HG03354 (cell line): ENCODE measurements around the gene HMGN1.
"Not testable (repeated sequence)": the region's sequence is repeated elsewhere in the genome, so short reads cannot be mapped to it uniquely, and the experiment has no call there.

Experiments
- ATAC-seq: cut with Tn5 transposase; IDR thresholded peaks from one replicate; pipeline ENCODE4 v1.9.1; 2021; ENCODE audit warnings: mild to moderate bottlenecking; ENCODE audit not compliant: unreplicated experiment, poor library complexity, severe bottlenecking

Gene HMGN1, protein sequence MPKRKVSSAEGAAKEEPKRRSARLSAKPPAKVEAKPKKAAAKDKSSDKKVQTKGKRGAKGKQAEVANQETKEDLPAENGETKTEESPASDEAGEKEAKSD

DNA sequence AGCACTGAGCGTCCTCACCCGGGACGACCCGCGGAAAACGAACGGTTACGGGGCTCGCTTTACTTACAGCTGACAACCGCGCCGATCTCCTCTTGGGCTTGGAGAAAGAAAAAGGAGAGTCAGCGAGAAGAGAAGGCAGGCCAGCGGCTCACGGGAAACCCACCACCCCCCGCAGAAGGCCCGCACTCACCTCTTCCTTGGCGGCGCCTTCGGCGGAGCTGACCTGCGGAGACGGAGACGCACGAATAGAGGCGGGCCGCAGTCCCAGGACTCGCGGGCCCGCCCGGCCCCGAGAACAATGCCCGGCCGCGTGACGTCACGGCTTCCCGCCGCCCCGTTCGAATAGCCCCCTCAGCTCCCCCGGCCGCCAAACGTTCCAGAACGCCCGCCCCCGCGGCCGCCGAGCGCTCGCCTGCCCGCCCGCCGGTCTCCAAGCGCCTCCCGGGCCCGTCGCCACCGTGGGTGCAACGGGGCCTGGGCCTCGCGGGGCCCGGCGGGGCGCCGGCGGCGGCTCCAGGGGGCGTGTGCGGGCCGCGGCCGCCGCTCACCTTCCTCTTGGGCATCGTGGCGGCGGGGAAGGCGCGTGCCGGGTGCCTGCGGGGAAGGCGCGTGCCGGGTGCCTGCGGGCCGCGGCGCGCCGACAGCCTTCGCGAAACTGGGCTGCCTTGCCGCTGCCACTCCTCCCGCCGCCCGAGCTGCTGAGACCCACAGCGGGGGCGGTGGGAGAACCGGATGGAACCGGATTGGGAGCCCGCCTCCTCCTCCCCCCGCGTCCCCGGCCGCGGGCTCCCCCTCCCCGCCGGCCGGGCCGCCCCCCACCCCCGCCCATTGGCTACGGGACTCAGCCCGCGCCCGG, at the start of gene HMGN1:
TSS of gene HMGN1 (minus strand) at position 734 of the 856 bp plus-strand sequence. CDS start at position 563, 171 bp downstream.
- ATAC-seq, result peak; percentile 63

DNA sequence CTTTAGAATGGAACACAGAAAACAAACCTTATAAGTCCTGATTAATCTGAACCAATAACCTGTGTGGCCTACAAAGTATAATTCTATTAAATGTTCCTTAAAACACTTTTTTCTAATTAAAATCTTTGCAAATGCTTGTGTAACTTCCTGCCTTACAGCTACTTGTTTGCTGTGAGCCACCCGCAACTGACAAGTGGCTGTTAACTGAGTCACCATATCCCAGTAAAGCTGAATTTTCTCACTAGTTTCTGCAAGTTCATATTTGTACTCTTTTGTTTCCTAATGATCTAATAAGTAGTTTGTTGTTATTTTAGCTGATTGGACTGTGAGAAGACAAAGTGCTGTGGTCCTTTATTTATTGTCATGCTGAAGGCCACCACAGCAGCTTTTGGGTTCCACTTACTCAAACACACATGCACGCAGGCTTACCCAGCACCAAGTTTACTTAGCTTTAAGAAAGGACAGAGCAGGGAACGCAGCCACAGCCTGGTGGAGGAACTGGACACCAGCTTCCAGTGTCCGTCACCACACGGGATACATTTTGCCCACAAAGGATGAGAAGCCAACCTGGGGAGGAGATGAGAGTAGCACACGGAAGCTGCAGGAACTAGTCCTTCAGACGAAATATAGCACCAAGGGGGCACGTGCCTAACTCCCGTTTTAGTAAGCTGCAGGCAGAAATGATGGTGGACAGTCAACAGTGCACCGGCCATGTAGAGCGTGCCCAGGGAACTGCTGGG, 48.9 kb upstream of the HMGN1 start:
- ATAC-seq, result no peak

DNA sequence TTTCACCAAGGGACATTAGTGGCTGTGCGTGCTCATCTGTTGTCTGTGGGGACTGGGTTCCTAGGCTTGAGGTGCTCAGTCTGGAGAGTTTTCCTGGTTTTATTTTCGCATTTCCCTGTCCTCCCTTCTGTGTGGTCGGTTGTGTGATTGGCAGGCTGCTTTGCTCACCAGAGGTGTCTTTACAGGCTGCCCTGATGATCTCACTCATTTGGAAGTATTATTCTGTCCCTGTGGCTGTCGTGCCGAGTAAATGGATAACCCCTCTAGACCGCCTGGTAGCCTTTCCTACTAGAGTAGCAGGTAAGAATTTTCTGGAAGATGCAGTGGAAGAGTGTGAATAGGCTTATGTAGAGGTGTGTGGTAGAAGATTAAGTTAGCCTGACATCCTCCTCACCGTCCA, 44.1 kb upstream of the HMGN1 start:
- no peak for ATAC-seq

DNA sequence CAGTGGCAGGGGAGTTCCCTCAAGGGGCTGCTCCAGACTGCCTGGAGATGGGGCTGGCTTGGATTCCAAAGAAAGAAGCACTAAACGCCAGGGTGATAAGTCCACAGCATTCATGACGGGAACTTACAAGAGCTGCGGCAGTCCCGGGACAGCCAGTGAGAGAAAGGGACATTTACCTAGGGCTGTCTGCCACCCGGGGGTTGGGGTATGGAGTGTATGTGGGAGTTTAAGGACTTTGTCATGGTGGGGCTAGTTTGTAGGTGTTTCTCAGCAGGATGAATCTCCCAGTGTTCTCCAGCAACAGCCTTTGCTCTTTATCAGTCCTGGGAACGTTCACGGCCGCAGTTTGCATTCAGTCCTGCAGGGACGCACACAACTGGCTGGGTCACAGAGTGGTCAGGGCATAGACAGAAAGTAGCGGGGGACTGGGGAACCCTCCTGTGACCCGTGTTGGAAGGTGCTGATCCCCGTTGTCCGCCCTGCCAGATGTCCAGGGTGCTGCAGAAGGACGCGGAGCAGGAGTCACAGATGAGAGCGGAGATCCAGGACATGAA, 41.4 kb upstream of the HMGN1 start:
- no peak for ATAC-seq

DNA sequence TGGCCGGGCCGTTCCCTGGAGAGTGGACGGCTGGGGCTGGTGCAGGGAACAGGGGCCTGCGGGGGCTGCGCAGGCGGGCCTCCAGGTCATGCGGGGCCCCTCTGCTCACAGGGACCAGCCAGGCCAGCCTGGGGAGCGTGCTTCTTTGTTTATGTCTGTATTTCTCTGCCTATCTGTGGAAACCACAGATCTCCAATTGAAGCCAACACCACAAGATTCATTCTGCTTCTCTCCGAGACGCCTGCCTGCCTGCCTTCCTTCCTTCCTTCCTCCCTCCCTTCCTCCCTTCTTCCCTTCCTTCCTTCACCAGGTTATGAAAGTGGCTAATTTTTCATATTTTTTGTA, 39.9 kb upstream of the HMGN1 start:
- peak; percentile 20 for ATAC-seq

DNA sequence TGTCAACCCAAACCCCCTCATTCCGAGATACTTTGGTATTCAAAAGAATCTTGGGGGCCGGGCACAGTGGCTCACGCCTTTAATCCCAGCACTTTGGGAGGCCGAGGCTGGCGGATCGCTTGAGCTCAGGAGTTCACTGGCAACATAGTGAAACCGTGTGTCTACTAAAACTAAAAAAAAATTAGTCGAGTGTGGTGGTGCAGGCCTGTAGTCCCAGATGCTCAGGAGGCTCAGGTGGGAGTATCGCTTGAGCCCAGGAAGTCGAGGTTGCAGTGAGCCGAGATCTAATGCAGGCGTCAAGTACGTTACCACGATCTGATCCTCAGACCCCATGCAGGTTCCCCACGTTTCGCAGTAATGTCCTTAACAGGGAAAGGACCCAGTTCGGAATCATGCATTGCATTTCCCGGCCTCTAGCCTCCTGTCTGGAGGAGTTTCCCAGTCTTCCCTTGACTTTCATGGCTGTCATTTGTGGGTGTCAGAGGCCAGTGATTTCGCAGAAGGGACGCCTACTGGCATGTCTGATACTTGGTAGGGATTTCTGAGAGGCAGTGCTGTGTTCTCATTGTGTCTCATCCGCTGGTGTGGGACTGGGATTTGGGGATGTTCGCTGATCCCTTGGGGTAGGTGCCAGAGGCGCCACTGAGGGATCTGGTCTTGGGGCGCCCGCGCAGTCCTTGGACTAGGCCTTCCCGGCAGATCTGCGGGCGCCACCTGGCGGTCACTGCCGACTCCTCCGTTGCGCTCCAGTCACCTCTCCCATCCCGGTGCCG, 39.3 kb upstream of the HMGN1 start:
- peak; percentile 72 for ATAC-seq

DNA sequence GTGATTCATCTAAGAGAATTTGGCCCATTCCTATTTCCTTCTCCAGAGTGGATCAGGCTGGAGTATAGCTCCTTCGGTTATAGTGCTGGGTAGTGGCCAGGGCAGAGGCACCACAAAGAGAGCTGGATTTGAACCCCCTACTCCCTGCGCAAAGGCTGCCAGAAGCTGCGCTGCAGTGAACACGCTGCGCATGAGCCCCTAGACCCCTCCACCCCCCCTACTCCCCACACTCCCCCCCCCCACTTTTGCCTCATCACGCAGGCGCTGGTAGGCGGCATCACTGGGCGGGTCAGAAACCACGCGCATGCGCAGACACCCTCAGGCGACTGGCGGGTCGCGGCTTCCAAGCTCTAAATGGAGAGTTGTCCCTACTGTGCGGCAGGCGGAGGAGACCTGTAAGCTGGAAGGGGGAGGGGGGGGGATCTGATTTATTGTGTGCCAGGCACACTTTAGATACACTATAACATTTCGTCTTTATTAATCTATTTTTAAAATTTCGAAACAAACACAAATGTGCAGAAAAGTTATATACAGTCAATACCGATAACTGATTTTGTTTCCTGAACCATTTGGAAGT, 38.7 kb upstream of the HMGN1 start:
- peak; percentile 62 for ATAC-seq

DNA sequence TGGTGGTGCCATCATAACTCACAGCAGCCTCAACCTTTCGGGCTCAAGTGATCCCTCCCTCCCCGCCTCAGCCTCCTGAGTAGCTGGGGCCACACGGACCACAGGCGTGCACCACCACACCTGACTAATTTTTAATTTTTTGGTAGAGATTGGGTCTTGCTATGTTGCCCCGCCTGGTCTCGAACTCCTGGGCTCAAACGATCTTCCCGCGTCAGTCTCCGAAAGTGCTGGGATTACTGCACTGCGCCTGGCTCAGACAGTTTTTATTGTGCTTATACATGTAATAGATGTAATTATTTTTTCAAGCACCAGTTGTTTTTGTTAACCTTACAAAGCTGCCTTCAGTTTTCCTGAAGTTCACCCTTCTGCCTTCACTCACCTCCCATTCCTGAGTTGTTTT, 38.0 kb upstream of the HMGN1 start:
- ATAC-seq, result no peak

DNA sequence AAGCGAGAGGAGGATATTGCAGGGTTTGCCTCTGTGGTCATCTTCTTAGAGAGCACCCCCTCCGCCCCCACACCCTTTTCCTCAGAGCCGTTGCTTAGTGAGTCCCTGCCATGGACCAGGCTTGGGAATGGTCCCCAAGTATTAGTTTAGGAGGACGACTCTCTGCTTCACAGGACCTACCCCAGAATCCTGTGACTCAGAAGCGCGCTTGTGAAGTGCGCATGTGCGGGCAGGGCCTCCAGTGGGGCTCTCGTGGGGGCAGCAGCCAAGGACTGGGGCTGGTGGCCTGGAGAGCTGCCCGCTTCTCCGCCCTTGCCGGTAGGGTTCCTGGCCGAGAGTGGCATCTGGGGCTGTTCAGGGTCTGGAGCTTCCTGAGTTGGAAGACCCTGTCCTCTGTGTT, 37.3 kb upstream of the HMGN1 start:
- ATAC-seq, result no peak

DNA sequence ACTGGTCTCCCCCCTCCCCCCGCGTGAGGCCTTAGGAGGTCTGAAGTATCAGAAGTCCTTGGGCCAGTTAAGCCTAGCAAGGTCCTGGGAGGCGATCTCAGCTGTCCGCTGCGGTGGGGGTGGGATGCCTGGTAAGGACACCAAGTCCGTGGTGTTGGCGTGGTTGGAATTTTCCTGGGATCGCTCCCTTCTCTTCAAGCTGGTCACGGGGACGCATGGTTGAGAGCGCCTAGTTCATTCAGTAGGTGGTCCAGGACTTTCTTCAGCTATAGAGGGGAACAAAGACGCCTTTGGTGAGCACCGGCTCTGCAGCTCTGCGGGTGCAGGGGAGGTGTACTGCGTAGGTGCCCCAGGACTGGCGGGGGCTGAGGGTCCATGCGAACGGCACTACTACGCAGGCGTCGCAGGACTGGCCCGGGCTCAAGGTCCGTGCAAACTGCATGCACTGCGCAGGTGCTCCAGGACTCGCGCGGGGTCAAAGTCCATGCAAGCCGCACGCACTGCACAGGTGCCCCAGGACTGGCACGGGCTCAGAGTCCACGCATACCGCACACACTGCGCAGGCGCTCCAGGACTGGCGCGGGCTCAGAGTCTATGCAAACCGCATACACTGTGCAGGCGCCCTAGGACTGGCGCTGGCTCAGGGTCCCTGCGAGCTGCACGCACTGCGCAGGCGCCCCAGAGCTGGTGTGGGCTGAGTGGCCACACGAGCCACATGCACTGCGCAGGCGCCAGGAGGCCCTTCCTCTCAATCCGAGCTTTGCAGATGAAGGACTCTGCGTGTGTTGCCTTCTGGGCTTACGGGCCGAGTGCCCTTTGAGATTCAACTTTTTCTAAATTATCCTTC, 36.6 kb upstream of the HMGN1 start:
- ATAC-seq, result peak; percentile 50

DNA sequence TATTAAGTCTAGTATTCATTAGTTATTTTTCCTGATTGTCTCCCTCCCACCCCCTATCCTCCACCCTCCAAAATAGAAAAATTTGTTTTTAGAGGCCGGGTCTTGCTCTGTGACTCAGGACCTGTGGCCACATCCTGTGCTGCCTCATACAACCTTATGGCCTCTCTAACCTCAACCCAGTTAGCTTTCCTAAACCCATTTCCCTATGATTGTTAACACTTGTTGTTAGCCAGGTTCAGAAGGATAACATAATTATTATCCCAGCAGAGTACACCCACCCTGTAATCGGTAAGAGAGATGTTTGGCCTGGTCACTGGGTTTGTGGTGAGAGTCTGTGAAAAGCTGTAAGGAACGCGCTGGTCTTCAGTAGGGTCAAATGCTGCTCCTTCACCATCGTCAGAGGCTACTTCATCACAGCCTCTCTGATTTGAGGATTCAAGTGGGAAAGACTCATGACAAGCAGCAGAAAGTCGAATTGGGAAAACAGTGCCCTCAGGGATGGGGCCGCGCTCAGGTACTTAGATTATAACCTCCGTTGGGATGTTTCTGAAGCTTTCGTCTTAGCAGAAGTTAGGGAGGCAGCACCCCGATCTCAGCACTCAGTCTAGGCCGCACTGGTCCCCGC, 35.9 kb upstream of the HMGN1 start:
- ATAC-seq, result no peak

DNA sequence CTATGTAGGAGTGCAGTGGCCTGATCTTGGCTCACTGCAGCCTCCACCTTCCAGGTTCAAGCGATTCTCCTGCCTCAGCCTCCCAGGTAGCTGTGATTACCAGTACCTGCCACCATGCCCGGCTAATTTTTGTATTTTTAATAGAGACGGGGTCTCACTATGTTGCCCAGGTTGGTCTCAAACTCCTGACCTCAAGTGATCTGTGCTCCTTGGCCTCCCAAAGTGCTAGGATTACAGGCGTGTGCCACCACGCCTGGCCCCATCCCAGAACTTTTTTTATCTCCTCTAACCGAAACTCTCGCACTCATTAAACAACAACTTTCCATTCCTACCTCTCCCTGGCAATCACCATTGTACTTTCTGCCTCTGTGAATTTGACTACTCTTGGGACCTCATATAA, 33.2 kb upstream of the HMGN1 start:
- ATAC-seq, result not testable (repeated sequence)

DNA sequence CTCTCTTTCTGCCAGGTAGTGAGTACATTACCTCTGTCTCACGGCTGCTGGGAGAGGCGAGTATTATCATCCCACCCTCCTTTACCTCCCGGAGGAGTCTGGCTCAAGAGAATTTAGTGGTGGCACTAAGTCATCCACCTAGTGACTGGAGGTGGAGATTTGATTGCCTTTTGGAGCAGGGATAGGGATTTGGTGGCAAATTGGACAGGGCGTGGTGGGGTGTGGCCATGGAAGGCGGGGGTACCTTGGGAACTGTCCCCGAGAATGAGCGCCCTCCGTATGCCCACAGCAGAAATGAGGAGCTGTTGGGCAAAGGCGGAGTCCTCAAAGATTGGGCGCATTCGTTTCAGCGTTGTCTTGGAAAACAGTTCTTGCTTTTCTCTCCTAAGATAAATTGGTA, 32.1 kb upstream of the HMGN1 start:
- ATAC-seq, result no peak

DNA sequence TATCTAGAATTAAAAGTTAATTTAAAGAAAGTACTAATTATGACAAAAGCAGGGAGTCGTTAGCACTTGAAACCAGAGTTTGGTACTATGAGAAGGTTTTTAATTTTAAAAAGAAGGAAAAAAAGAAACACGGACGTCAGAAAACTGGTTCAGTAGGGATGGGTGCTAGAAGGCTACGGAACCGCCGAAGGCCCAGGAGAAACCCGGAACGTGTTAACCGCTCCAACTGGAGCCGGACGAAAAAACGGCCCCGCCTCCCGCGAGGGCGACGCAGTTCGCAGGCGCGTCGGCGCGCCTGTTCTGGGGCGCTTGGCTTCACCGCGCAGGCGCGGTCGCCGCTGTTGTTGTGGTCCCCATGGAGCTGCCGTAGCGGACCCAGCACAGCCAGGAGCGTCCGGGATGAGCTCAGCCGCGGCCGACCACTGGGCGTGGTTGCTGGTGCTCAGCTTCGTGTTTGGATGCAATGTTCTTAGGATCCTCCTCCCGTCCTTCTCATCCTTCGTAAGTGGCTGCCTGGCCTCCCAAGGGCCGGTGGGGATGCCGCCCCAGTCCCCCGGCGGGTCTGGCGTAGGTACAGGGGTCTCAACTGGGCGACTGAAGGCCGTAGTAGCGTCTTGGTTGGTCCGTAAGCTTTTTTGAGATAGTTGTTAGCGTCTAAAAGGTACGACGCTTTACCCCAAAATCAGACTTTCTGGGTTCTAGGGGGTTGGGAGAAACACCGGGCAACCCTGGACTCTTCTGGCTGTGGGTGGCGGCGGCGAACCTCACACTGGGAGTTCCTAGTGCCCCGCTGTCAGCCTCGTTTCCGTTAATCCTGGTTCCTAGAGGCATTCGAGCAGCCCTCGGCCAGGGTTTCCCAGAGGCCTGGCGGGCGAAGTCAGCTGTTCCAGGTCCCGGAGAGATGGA, 31.4 kb upstream of the HMGN1 start:
- ATAC-seq, result peak; percentile 97

DNA sequence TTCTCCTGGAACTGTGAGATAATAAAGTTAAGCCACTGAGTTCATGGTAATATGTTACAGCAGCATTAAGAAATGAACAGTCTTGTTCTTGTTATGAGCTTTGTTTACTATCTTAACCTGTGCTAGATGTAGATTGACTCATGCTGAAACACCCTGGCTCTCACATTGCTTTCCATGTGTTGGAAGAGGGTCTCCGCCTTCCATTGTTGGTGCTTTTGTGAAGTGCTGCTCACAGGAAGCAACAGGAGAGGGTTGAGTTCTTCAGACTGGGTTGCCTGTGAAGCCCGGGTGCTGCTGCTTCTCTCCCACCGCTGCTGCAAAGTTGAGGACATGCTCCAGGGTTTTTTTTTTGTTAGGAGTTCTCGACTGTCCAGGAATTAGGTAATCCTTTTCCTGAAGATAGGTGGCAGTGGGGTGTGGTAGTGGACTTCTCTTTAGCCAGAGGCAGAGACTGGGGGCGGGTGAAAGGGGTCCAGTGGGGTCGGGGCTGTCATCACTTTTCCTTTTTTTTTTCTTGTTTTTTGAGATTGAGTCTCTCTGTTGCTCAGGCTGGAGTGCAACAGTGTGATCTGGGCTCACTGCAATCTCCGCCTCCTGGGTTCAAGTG, 28.7 kb upstream of the HMGN1 start:
- ATAC-seq, result no peak

DNA sequence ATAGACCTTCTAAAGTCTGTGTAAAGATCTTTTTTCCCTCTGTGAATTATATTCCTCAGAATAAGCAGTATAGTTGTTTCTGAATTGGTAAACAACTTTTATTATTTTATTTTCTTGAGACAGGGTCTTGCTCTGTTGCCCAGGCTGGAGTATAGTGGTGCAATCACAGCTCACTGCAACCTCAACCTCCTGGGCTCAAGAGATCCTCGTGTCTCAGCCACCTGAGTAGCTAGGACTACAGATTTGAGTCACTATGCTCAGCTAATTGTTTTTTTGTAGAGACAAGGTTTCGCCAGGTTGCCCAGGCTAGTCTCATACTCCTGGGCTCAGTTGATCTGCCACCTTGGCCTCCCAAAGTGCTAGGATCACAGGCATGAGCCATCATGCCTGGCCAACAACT, 26.6 kb upstream of the HMGN1 start:
- no peak for ATAC-seq

DNA sequence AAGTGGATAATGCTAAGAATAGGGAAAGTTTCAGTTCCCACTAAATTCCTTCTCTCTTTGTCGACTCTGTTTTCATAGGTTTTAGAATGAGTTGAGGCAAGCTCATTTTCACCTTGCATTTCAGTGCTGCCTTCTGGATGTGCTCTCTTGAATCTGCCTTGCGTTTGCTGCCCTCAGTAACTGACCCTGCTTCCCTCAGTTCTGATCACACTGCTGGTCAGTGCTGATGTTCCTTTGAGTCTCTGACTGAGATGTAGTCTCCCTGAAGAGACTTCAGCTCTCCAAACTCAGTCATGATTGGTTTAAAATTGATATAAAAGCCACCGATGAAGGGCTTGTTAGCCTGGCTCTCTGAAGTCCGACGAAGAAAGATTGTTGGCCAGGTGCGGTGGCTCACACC, 25.2 kb upstream of the HMGN1 start:
- no peak for ATAC-seq
